Transverse colon (tissue), 4 donors: ENCODE results near the gene SYNE2.

Source experiments
- CTCF ChIP-seq, 5 experiments: fragments of 200-600 bp in 3 of 5; fragments of 450-650 bp in 2 of 5; sonication (generic) in 3 of 5; IDR thresholded peaks; 1 replicate in 2 of 5; 2 replicates in 3 of 5; pipeline ENCODE4 v1.5.1; 2016 to 2017; ENCODE audit warnings: antibody characterized with exemption in 5 of 5, inconsistent platforms in 3 of 5, mild to moderate bottlenecking in 2 of 5, moderate library complexity in 1 of 5
- POLR2A ChIP-seq: fragments of 450-650 bp; IDR thresholded peaks from one replicate; pipeline ENCODE4 v1.6.1; 2016; ENCODE audit warnings: antibody characterized with exemption, mild to moderate bottlenecking, moderate library complexity
- POLR2AphosphoS5 ChIP-seq, 3 donors: sonication (generic); formaldehyde crosslinking; IDR thresholded peaks; one replicate each; pipeline ENCODE4 v1.6.1; 2016; ENCODE audit warnings: antibody characterized with exemption in 3 of 3

GRCh38 chr14:63867933-63868921 is 15.4 kb downstream of the SYNE2 start:
- TF ChIP-seq POLR2AphosphoS5 (IDR thresholded peaks at IDR 0.05) (no peak), CTCF (IDR thresholded peaks at IDR 0.05) (no peak), POLR2A (no peak)
